Common myeloid progenitor, CD34-positive (primary cell): Measurements from ENCODE around the gene GALNT15.

Experiments used
- CTCF ChIA-PET: fragments of 350-600 bp; sonication (Branson Sonifier 250); formaldehyde crosslinking; loops from one replicate; lab custom pipeline; 2021; ENCODE audit warnings: antibody characterized with exemption; lab: Charles Lee
- POLR2A ChIA-PET: fragments of 350-600 bp; sonication (Branson Sonifier 250); formaldehyde crosslinking; loops from one replicate; lab custom pipeline; 2021; ENCODE audit warnings: antibody characterized with exemption; lab: Charles Lee
- DNase-seq, 3 donors: peaks; one replicate each; pipeline versions ENCODE4 v3.0.0 to v3.0.0-alpha.2; 2013
- H3K27ac ChIP-seq, 2 experiments: 1 replicate in 1 of 2; 2 replicates in 1 of 2; pipeline ENCODE4 v1.7.0; 2013; ENCODE audit warnings: inconsistent platforms in 2 of 2, low read length in 2 of 2, mild to moderate bottlenecking in 2 of 2, low read depth in 1 of 2, moderate library complexity in 1 of 2; ENCODE audit not compliant: severe bottlenecking in 2 of 2, insufficient read depth in 1 of 2, poor library complexity in 1 of 2
- H3K27me3 ChIP-seq, 5 experiments: replicated peaks in 2 of 5; 1 replicate in 3 of 5; 2 replicates in 2 of 5; pipeline versions ENCODE4 v1.6.1 to v1.7.0; 2013; ENCODE audit warnings: low read length in 4 of 5, mild to moderate bottlenecking in 2 of 5, moderate library complexity in 2 of 5, inconsistent platforms in 1 of 5; ENCODE audit not compliant: insufficient read depth in 5 of 5, control insufficient read depth in 4 of 5
- H3K36me3 ChIP-seq, 4 experiments: 1 replicate in 2 of 4; 2 replicates in 2 of 4; pipeline versions ENCODE4 v1.6.1 to v1.7.0; 2013; ENCODE audit warnings: low read length in 3 of 4, control low read depth in 1 of 4, mild to moderate bottlenecking in 1 of 4; ENCODE audit not compliant: control insufficient read depth in 4 of 4, insufficient read depth in 4 of 4
- H3K4me1 ChIP-seq, 4 experiments: 1 replicate in 3 of 4; 2 replicates in 1 of 4; pipeline versions ENCODE4 v1.6.1 to v1.7.1; 2013; ENCODE audit warnings: low read length in 3 of 4, mild to moderate bottlenecking in 3 of 4, control low read depth in 1 of 4, inconsistent platforms in 1 of 4, moderate library complexity in 1 of 4; ENCODE audit not compliant: control insufficient read depth in 4 of 4, insufficient read depth in 4 of 4; ENCODE audit errors: control extremely low read depth in 1 of 4
- H3K4me3 ChIP-seq, 7 experiments: 1 replicate in 4 of 7; 2 replicates in 3 of 7; pipeline versions ENCODE4 v1.5.1 to v1.7.0; 2013; ENCODE audit warnings: mild to moderate bottlenecking in 7 of 7, low read length in 6 of 7, moderate library complexity in 6 of 7, inconsistent platforms in 2 of 7, low read depth in 2 of 7, control low read depth in 1 of 7; ENCODE audit not compliant: insufficient read depth in 4 of 7, control insufficient read depth in 1 of 7; ENCODE audit errors: extremely low read depth in 1 of 7
- H3K9me3 ChIP-seq, 5 experiments: 1 replicate in 4 of 5; 2 replicates in 1 of 5; pipeline versions ENCODE4 v1.6.1 to v1.7.1; 2013; ENCODE audit warnings: low read length in 4 of 5, mild to moderate bottlenecking in 2 of 5, inconsistent platforms in 1 of 5, low read depth in 1 of 5, moderate library complexity in 1 of 5; ENCODE audit not compliant: control insufficient read depth in 4 of 5, insufficient read depth in 2 of 5; ENCODE audit errors: control extremely low read depth in 1 of 5
- WGBS: methylation state at CpG from one replicate; pipeline ENCODE4 v1.1.5; 2013; ENCODE audit not compliant: insufficient coverage; 5-methylcytosine and 5-hydroxymethylcytosine counted together

The GALNT15 gene

GRCh38 chr3:16190704-16191103 is 16.2 kb downstream of the GALNT15 start:
- 90% methylated on average over 6 of the region's 6 CpGs for WGBS
- ChIA-PET POLR2A (no interaction called here), CTCF (interaction anchor here (3.0 kb wide), 1 partner anchor 11 kb away, joined by 16 read pairs; no protein-coding TSS in a partner anchor)
- no peaks in the 10 kb centered on the region for H3K36me3 ChIP-seq
- H3K9me3 ChIP-seq: no peaks in the 10 kb centered on the region
- H3K27ac ChIP-seq: no peak overlapping the region
- no peak for DNase-seq
- H3K4me1 ChIP-seq: no peaks in the 10 kb centered on the region
- H3K27me3 ChIP-seq: peaks cover 0 to 2% (median 0%) of the 10 kb centered on the region in 5 experiments
- no peak overlapping the region for H3K4me3 ChIP-seq

- ChIA-PET CTCF (interaction anchor here (3.0 kb wide), 1 partner anchor 12 kb away, joined by 16 read pairs; no protein-coding TSS in a partner anchor), POLR2A (no interaction called here)
- no peaks in the 10 kb centered on the region for H3K9me3 ChIP-seq
- H3K27me3 ChIP-seq: peaks cover 0 to 2% (median 0%) of the 10 kb centered on the region in 5 experiments
- DNase-seq: no peak
- no peak overlapping the region for H3K27ac ChIP-seq
- H3K4me1 ChIP-seq: no peaks in the 10 kb centered on the region
- no peaks in the 10 kb centered on the region for H3K36me3 ChIP-seq
- H3K4me3 ChIP-seq: no peak overlapping the region
Observed at GRCh38 chr3:16191591-16191990, 17.1 kb downstream of the GALNT15 start.

- WGBS: 86% methylated on average over 2 of the region's 5 CpGs
Observed at GRCh38 chr3:16192176-16192811, 17.8 kb downstream of the GALNT15 start.

GRCh38 chr3:16198427-16198826 is 23.9 kb downstream of the GALNT15 start:
- Histone ChIP-seq H3K9me3 (no peaks in the 10 kb centered on the region), H3K27ac (no peak overlapping the region), H3K36me3 (no peaks in the 10 kb centered on the region), H3K27me3 (peaks cover 0 to 2% (median 0%) of the 10 kb centered on the region in 5 experiments), H3K4me1 (no peaks in the 10 kb centered on the region), H3K4me3 (no peak overlapping the region)
- ChIA-PET POLR2A (no interaction called here), CTCF (interaction anchor here (1.0 to 1.3 kb wide), 2 partner anchors 30 to 50 kb away, joined by 3 read pairs; no protein-coding TSS in a partner anchor)
- WGBS: 100% methylated on average over 4 of the region's 4 CpGs
- DNase-seq: no peak

More at GRCh38 chr3:16192176-16192811, 17.8 kb downstream of the GALNT15 start:
- DNase-seq: no peak
- Histone ChIP-seq H3K36me3 (no peaks in the 10 kb centered on the region), H3K4me1 (no peaks in the 10 kb centered on the region), H3K27ac (no peak overlapping the region), H3K4me3 (no peak overlapping the region), H3K27me3 (peaks cover 0 to 2% (median 0%) of the 10 kb centered on the region in 5 experiments), H3K9me3 (no peaks in the 10 kb centered on the region)
- CTCF ChIA-PET: interaction anchor here (3.0 kb wide), 1 partner anchor 13 kb away, joined by 16 read pairs; no protein-coding TSS in a partner anchor
- POLR2A ChIA-PET: no interaction called here

GRCh38 chr3:16199769-16200168 is 25.3 kb downstream of the GALNT15 start:
- Histone ChIP-seq H3K27ac (no peak overlapping the region), H3K27me3 (no peaks in the 10 kb centered on the region), H3K9me3 (no peaks in the 10 kb centered on the region), H3K4me3 (no peak overlapping the region), H3K4me1 (no peaks in the 10 kb centered on the region), H3K36me3 (no peaks in the 10 kb centered on the region)
- WGBS: 96% methylated on average over 2 of the region's 2 CpGs
- no peak for DNase-seq
- ChIA-PET POLR2A (no interaction called here), CTCF (interaction anchor here (1.0 kb wide), 1 partner anchor 9 kb away, joined by 3 read pairs; no protein-coding TSS in a partner anchor)

- no peaks in the 10 kb centered on the region for H3K4me1 ChIP-seq
- no peak for DNase-seq
- H3K27ac ChIP-seq: no peak overlapping the region
- no peak overlapping the region for H3K4me3 ChIP-seq
- POLR2A ChIA-PET: no interaction called here
- CTCF ChIA-PET: no interaction called here
- no peaks in the 10 kb centered on the region for H3K9me3 ChIP-seq
- no peaks in the 10 kb centered on the region for H3K36me3 ChIP-seq
- H3K27me3 ChIP-seq: no peaks in the 10 kb centered on the region
- WGBS: 96% methylated on average over 7 of the region's 8 CpGs
Observed at GRCh38 chr3:16200411-16200810, 25.9 kb downstream of the GALNT15 start.

- DNase-seq: no peak
Observed at GRCh38 chr3:16203031-16203430, 28.6 kb downstream of the GALNT15 start.

More at GRCh38 chr3:16203031-16203430, 28.6 kb downstream of the GALNT15 start:
- CTCF ChIA-PET: no interaction called here
- no peak overlapping the region for H3K4me3 ChIP-seq
- H3K4me1 ChIP-seq: no peaks in the 10 kb centered on the region
- H3K27me3 ChIP-seq: no peaks in the 10 kb centered on the region
- no peaks in the 10 kb centered on the region for H3K9me3 ChIP-seq
- 100% methylated on average over 3 of the region's 4 CpGs for WGBS
- H3K27ac ChIP-seq: no peak overlapping the region
- POLR2A ChIA-PET: no interaction called here
- no peaks in the 10 kb centered on the region for H3K36me3 ChIP-seq
